K562 (cell line): ENCODE results near the gene CDK14.

Experiments
- POLR2AphosphoS5 ChIP-seq: IDR thresholded peaks from 2 replicates; pipeline ENCODE4 v1.6.1; 2011; ENCODE audit warnings: mild to moderate bottlenecking, low read depth, low read length, moderate library complexity; ENCODE audit not compliant: control insufficient read depth, insufficient read depth
- USF2 ChIP-seq: sonication (generic); formaldehyde crosslinking; IDR thresholded peaks from 2 replicates; pipeline ENCODE4 v1.5.0; 2020; ENCODE audit warnings: missing genetic modification reagents

GRCh38 chr7:90648834-90649233 is 52.7 kb downstream of the CDK14 start:
- no peak for TF ChIP-seq POLR2AphosphoS5
- TF ChIP-seq USF2, result no peak
